NCI-H524 treated with DMSO at 0.1 percent for 48 hours (cell line): ENCODE measurements around the gene MORC2.

Experiments used
- DNase-seq: peaks from one replicate; lab custom pipeline; 2025; lab: John Stamatoyannopoulos, UW

MORC2 gene

DNA sequence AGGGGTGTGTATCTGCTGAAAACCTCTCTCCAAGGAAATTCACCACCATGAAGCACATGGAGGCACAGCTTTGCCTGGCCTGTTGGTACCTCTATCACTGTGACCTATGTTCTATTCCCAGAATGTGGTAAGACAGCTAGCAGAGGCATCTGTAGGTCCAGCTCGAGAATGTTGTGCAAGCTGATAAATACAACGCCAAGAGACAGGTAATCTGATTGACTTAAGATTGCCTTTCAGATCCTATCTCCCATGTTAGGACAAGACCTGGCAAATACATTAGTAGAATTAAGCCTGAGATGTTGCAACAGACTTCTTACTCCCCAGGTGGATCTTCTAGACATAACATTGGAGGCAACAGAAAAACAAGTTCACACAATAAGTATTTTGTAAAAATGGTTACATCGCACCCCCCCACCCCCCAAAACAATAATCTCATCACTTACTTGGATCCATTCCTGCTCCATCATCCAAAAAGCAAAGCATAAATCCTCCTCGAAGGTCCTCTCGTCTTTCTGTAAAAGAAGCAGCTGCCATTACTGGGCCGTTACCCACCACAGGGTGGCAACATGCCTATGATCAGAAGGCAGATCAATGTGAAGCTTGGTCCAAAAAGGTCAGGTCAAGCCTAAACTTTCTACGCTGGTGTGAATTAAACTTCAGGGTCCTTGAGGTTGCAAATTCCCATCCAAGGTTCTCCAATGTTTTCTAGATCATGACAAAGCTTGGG lies 18.5 kb downstream of the MORC2 start:
- DNase-seq = no peak

- no peak for DNase-seq
Measured at GRCh38 chr22:30948930-30949342, 19.6 kb downstream of the MORC2 start.

DNA sequence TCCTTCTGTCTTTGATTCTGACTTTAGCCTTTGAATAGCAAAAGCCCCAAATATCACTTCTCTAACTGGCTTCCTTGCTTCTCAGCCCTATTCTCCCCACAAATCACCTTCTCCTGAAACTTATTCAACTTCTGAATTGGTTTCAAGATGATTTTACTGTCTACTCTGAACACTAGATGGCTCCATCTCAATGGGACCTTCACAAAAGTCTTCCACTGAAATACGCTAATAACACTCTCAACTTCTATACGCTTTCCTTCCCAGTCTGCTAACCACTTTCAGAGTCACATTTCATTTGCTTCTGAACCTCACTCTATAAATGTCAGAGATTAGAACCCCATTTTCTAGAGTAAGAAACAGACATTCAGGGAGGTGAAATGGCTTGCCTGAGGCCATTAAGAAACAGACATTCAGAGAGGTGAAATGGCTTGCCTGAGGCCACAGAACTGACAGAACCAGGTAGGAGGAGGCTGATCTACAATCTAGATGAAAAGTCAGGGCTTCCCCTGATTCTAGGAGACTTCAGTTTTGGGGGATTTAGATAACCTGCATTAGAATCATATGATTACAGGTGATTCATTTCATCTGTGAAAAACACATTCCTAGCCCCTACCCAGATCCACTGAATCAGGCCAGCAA lies 20.6 kb downstream of the MORC2 start:
- DNase-seq = no peak

DNA sequence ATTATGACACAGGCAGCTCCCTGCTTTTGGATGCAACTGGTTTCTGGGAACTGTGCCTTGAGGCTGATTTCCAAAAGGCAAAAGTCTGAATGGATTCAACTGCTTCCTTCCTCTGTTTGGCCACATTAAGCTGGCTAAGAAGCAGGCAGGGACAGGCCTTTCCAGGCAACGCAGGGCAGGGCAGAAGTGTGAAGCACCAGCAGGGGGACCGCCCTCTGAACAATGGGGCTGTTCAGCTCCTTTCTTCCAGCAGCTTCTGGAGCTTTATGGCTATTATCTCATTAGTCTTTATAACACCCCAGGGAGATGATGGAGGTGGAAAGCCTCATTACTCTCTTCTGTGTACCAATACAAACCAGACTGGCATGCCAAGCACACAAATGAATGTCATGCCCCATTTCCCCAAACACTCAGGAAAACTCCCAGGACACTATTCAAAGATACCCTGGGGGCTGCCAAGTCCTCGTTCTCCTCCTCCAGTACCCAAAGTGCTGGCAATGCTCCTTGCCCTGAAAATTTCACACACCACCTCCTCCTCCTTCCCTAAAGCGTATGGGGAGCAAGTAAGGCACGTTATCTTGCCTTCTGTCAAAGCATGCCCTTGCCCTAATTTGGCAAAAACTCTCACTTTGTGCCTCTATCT lies 21.3 kb downstream of the MORC2 start:
- no peak for DNase-seq

GRCh38 chr22:30946354-30946753 lies 22.2 kb downstream of the MORC2 start:
- no peak for DNase-seq

GRCh38 chr22:30945653-30946052 lies 22.9 kb downstream of the MORC2 start:
- DNase-seq = no peak

GRCh38 chr22:30944986-30945385 lies 23.6 kb downstream of the MORC2 start:
- DNase-seq = no peak

DNA sequence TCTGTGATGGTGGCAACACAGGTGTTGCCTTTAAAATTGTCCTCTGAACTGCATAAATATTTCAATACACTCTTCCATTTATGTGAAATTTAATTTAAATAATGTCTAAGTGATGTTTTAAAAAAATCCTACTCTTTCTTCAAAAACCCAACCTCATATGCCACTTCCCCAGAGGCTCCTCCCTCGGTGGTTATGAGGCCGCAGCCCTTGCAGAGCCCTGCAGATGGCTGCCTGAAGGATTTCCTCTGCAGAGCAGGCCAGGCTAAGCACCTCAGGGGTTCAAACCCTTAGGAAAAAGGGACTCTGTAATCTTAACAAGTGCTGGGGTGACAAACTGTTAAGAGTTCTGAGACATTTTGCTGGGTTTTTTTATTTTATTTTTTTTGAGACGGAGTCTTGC lies 25.2 kb downstream of the MORC2 start:
- no peak for DNase-seq

DNA sequence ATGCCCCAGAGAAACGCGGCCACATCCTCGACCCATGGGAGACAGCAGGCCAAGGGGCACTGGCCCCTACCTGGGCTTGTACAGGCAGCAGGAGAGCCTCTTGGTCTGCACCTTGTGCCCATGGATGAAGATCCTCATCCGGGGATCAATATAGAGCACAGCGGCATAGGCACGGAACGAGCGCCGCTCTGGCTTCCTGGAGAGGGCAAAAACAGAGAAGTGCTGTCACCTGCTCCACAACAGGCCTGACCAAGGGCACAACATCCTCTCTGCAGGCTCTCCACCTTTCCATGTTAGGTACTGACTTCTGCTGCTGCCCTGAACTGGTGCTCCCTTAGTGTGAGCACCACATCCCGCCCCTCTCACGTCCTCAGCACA lies 27.2 kb downstream of the MORC2 start:
- no peak for DNase-seq

DNA sequence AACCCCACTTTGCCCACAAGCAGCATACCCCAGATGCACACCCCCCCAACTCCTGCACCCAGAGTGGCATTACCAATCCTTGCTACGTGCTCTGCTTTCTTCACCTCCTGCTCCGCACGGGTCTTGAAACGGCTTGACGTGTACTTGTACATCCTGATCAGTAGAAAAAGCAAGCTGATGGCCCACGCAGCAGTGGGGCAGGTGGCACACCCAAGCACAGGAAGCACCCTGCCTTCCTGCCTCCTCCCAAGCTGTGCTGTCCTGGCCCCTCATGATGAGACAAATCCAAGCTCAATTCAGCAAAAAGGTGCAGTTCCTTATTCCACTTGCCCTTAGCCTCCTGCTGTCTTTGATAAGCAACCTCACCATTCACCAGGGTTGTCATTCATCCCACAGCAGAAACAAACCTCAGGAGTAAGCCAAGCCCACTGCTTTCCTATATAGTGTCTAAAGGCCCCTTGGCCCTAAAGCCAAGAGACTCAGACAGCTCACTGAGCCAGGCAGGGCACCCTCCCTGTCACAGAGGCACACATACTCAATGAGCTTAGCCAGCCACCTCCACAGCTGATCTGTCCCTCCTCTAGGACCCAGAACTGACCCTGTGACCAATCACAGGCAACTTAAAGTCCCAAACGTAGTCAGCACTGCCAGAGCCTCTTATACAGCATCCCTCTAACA lies 27.8 kb downstream of the MORC2 start:
- DNase-seq = no peak

DNA sequence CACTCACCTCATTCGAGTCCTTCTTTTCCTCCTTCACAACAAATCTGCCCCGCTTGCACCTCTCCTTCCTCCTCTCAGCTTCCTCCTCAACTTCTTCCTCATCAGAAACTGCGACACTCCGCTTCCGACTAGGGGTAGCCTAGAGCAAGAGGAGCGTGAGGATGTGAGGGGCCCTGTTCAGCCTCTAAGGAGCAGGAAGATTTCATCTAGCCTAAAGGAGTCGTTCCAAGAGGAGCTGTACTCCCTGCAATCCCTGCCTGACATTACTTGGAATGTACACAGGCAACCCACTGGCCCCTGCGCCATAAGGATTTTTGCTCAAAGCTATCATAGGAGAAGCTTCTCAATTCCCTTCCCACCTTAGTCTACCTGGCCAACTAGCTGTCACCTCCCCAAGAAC lies 34.5 kb downstream of the MORC2 start:
- no peak for DNase-seq

GRCh38 chr22:30933457-30933856 lies 35.1 kb downstream of the MORC2 start:
- DNase-seq = no peak

DNA sequence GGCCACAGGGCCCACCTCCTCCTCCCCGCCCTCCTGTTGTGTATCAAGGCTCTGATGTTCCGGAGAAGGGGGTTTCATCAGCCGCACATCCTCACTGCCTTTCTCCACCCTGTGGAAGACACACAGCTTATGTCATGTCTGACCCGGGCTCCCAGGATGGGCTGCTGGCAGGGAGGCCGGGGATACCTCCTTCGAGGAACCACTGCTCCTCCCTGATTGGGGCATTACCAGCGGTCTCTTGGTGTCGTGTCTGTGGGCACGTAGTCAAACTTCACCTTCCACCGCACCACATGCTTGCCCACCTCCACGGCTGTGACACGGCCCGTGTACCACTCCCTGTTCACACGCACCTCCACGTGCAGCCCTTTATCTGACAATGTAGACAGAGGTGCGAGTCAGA lies 35.9 kb downstream of the MORC2 start:
- no peak for DNase-seq

GRCh38 chr22:30931541-30932300 lies 36.9 kb downstream of the MORC2 start:
- DNase-seq = no peak

- DNase-seq = no peak
Measured at GRCh38 chr22:30930228-30930627, 38.3 kb downstream of the MORC2 start.

- DNase-seq = no peak
Measured at GRCh38 chr22:30928401-30928800, 40.2 kb downstream of the MORC2 start.

DNA sequence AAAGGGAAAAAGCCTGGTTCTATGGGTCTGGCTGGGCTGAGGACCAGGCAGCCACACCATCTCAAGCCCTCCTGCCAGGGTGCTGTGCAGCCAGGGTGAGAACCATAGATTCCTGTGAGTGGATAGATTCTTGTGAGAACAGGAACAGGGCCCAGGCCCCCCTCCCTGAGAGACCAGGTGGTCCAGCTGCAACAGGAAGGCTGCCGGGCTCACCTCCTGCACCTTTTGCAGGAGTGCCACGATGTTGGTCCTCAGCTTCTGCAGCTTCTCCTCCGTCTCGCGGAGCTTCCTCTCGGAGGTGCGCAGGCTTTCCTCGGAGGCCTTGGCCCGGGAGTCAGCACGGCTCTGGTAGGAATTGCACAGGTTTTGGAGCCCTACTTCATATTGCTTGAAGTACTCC lies 40.8 kb downstream of the MORC2 start:
- no peak for DNase-seq

- no peak for DNase-seq
Measured at GRCh38 chr22:30926706-30927105, 41.9 kb downstream of the MORC2 start.

DNA sequence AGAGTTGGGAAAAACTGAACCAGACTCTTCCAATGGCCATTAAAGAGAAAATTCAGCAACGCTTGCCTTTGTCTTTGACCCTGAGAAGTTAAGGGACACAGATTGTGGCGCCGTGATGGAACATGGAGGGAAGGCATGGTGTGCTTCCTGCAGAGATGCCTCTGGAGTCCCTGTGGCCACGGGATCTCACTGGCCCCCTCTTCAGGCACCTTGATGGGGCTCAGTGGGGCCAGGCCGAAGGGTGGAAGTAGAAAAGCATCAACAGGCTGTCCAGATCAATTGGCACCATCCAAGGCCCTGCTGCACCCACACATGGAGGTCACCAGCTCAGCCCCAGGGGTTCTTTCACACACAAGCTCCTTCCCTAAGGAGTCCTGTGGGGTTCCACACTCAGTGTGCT lies 42.9 kb downstream of the MORC2 start:
- DNase-seq = no peak

- DNase-seq = no peak
Measured at GRCh38 chr22:30923168-30923900, 45.2 kb downstream of the MORC2 start.

DNA sequence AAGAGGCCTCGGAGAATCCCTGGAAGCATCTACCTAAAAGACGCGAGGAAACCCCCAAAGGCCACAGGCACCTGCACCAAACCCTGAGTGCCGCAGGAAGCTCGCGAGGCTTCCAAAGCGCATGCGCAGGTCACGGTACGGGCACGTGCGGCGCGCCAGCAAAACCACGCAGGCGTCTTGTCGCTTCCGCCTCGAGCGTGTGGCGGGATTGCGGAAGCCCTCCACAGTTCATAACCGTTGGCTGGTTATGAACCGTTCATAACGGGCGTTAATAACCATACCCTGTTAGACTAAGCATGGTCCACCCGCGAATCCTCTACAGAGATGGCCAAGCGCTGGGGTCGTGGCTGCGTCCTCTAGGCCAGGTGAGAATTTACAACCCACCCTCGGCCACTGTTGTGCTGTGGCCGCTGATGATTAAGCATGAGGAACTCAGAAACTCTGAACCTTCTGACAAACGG lies 46.4 kb downstream of the MORC2 start:
- DNase-seq = no peak
